A204.1 (cell line): Measurements from ENCODE around the gene CTNNA2.

Source experiments
- FAIRE-seq: peaks from 2 replicates; lab custom pipeline; 2012; peaks lifted over from hg19 to GRCh38; lab: Jason Lieb, UNC

Gene CTNNA2

DNA sequence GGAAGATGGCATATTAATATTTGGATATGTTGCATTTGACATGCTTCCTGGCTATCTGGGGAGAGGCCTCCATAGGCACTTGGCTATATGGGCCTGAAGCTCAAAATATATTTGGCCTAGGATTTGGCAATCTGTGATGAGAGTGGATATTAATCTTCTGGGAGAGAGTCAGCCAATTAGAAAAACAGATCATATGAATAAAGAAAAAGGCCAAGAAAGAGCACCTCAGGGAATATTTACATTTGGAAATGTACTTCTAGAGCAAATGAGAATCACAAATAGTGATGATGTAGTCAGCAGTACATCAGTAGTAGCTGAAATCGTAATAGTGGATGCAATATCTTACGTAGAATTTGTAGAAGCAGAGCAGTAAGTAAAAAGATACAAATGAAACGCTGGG, 277.0 kb downstream of the CTNNA2 start:
- no peak for FAIRE-seq

DNA sequence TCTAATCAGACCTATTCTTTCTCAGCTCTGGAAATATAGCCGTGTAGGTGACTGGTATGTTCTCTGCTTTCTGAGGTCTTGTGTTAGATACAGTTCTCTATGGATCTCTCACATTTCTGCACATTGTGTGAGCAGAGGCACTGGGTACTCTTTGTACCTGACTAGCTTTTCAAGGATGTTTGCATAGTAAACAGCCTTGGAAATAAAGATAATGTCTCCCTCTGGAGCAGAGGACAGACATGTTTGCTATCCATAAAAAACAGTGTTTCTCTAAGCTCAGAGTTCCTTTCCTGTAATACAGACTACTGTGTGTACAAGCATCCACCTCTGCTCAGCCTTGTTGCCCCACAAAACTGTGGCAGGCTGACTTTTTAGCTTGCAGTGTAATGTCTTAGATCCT, 279.2 kb downstream of the CTNNA2 start:
- no peak for FAIRE-seq

DNA sequence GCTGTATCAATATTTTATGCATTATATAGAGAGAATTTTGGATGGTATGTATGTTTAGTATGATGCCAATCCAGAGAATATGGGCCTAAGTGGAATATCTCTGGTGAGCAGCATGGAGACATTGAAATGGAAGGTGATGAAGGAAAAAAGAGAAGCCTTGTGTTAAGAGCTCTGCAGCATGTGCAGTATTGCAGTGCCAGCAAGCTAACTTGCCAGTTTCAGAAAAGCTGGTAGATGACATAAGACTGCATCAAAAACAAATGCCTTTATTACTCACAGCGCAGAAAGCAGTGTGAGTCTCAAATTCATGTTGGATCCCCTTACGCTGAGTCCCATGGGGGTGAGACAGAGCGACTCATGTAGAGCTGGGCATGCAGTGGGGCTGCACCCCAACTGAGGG, 280.2 kb downstream of the CTNNA2 start:
- no peak for FAIRE-seq

DNA sequence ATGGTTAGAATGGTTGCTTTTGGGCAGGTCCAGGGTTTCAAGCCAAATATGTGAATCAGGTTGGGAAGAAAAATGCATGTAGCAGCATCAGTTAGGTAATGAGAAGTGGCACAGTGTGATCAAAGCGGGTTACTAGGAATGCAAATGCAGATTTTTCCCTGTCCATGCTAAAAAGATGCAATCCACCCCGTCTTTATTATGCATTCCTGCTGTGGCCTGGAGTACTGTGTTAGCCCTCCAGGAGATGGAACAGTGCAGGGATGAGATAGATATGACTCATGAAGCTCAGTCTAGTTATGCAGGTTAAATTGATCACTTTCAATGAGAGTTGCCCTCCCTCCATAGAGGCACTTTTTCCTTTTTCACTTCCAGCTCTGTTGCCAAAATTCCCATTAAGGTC, 283.8 kb downstream of the CTNNA2 start:
- no peak for FAIRE-seq

DNA sequence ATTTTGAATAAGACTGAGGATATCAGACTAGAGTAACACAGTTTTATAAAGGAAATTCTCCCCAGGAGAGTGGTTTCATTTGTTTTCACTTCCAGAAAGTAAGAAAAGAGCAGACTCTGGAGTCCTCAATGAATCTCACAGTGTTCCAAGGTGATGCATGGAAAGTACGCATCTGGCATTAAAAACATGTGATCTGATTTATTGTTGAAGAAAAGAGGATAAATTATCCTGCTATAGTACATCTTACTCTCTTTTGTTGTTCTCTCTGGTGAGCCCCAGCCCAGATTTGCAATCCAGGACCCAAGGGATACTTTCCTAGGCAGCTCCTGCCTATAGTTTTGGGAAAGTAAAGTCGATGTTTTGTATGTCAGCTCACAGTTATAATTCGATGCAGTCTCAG, 285.9 kb downstream of the CTNNA2 start:
- no peak for FAIRE-seq

DNA sequence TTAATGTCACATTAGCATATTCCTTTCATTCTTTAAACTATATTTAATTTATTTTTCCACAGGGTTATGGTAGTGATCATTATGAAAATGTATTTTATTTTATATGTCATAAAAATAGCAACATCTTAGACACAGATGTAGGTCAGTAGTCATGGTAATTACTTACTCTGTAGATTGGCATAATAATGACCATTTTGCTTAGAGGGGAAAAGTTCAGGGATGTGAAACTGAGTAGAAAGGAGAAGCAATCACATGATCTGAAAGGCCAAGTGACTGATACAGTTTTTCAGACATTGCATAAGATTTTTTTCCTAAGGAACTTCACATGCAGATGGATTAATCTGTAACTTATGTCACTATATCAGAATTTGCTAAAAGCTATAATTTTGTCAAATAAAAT, 286.9 kb downstream of the CTNNA2 start:
- no peak for FAIRE-seq

DNA sequence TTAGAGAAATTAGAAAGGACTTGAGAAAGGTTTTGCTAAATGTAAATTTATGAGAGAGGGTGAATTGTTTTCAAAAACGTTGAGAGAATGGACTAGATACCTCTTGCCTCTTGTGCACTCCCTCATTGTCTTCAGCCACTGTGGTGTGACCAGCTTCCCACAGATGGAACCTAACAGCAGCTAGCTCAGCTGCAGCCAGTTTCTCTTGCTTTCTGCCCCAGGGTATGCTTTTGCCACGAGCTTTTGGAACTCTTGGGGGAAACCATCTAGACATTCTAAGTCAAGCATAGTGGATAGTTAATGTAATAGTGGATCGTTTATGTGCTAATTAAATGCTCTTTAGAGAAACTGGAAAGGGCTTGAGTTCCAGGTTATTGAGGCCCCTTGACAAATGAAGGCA, 288.2 kb downstream of the CTNNA2 start:
- FAIRE-seq = no peak

DNA sequence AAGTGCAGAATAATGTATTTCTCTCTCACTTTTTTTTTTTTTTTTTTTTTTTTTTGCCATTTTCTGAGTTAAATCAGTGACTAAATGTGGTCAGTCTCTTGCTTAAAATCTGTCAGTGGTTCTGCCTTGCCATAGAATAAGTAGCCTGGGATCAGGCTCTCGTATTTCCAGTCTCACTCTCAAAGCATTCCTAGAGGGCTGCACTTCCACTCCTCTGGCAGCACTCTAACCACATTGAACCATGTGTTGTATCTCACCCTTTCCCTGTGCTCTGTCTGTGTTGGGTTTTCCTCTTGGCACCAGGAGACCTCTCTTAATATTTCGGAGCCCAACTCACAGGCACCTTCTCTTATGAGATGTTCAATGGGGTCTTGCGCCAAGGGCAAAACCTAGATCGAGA, 304.4 kb downstream of the CTNNA2 start:
- no peak for FAIRE-seq

DNA sequence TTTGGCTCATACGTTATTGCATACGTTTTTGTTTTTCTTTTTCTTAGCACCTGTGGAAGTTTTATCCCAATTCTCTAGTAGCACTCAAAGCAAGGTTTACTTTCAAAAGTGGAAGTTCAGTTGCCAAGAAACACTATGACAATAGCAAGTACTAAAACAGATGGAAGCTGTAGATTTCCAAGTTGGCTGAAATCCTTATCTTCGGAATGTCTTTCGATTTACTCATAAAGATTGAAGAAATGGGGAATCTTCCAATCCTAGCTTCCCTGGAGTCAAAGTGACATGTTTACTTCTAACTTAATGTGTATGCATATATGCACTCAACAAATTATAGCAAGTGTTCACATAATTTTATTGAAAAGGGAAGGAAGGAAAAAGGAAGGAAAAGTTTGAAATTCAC, 307.4 kb downstream of the CTNNA2 start:
- FAIRE-seq = no peak

DNA sequence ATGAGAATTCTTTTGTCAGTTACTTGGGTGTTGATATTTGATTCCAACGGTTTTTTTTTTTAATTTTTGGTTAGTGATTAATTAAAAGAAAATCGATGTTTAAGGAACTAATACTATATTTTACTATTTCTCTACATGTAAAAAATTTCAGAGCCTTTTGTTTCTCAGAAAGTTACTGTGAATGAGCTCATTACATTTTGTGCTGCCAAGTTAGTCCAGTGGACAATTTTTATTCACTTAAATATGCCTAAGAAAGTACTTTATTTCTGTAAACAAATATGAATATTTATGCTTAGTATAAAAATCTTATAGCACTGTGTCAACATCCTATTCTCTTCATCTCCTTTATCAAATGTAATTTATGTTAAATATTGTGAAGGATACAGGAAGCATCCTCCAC, 309.3 kb downstream of the CTNNA2 start:
- peak; percentile 3 for FAIRE-seq

DNA sequence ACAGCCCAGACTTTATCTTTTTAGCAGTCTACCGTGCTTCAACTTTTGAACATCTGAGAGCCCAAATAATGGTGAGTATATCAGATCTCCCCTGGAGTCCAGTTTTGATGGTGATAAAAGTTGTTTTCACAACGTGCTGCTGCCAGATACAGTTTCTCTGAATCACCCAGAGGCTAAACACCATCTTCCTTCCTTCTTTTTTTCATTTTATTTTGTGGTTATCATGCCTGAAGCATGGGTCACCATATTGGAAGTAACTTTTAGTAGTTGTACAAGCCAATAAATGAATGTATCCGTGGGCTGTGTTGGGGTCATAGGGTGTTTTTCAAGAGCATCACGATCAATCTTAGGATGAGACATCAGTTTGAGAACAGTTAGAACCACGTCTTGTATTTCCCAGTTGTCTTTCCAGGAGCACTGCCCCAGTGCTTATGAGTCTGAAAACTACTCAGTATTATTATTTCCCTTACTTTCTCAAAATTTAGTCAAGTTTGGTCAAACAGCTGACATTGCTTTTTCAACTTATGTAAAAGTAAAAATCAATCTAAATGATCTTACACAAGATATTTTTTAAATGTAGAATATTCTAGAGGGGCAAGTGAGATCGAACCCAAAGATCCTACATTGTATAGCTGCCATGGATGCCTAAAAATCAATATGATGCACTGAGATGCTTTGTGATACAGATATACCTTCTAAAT, 311.4 kb downstream of the CTNNA2 start:
- no peak for FAIRE-seq

DNA sequence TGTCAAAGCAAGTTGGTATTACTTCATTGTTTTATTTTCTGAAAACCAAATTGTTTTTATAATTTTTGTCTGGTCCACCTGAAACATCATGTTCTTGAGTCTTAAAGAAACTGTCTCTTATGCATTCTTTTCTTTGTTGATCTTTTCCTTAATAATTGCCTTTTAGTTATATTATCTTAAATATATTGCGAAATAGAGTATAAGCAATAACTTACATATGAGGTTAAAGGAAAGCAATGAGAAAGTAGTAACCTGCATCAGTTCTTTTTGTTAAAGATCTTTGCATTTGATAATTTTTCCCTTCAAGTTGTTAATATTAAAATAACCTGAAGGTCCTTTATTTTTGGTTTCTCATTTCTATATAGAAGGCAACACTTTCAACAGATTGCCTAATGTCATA, 315.0 kb downstream of the CTNNA2 start:
- FAIRE-seq = no peak

DNA sequence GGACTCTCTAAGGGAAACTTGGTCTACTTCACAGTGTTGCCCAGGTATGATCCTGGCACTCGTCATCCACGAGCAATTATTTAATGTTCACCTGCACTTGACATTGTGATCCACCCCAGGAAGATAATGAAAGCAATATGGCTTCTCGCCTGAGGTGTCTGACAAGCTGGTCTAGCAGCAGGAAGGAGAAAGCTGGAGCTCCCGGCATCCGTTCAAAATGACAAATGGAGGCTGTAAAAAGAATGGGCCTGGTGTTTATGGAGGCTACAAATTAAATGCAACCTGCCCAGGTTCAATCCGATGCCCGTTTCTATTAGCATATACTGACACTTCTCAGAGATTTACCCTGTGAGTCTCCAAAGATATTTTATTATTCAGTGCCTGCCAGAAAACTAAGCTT, 317.6 kb downstream of the CTNNA2 start:
- no peak for FAIRE-seq

DNA sequence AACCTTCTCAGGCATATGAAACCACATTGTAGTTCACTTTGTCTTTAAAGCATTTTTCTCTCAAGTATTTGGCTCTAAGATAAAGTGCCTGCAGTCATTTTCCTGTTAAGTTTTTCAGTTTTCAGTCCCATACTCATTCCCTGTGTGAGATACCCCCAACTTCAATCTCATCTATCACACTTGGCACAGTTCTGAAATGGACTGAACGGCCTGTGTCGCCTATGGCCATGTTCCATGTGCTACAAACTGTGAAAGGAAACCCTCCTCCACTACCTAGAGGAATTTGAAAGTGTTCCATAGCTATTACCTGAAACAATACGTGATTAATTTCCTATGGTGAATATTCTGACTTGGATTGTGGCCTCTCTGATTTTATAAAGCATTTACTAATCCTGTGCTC, 319.1 kb downstream of the CTNNA2 start:
- no peak for FAIRE-seq

DNA sequence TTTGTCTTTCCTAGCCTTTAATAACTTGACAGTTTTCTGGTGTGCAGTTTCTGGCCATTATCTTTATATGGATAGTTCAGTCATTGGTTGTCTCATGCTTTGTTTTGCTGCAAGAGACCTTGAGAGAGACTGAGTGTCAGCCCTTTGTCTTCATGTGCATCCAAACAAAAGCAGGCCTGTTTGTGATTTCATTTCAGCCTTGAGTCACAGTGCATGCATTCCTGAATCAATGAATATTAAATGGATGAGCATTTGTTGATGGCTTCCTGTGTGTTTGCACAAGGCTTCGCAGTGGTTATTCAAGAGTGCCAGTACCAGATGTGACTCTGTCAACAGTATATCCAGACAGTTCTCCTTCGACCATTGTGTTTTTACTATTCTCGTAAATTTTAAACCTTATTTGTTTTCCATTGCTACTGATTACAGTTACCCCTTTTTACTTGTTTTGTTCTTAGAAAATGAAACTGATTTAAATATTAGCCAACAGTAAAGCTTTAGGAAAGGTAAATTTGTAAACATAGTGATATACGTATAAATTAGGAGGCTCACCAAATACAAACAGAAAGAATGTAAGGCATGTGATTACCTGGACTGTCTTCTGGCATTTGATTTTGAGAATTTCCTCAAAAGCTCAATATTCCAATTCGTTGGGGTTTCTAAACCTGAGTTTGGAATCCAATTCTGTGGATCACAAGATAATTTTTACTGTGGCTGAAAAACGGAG, 319.8 kb downstream of the CTNNA2 start:
- FAIRE-seq = no peak

DNA sequence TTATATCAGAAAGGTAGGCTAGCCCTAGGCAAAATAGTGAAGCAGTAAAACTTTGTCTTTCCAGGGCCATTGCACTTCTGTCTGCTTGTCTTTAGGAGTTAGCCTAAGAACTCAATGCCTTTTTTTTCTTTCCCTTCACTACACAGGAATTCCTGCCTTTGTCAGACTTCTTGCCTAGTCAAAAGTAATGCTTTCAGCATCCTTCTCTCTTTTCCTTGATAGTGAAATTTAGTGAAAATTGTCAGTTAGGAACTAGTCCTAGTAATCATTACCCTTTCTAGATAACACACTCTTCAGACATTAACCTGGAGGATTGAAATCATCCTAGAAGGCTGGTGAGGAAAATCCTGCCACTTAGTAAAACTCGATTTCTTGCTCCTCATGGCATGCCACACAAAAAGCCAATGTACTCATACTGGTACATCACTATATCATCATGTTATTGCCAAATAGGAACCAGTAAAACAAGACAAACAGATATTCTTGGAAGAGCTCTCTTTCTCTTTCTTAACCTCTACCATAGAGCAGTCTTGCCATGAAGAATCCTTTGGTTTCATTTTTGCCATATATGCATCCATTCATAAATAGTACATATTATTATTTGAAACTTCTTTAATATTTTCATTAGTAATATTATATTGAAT, 320.5 kb downstream of the CTNNA2 start:
- FAIRE-seq = peak; percentile 48

DNA sequence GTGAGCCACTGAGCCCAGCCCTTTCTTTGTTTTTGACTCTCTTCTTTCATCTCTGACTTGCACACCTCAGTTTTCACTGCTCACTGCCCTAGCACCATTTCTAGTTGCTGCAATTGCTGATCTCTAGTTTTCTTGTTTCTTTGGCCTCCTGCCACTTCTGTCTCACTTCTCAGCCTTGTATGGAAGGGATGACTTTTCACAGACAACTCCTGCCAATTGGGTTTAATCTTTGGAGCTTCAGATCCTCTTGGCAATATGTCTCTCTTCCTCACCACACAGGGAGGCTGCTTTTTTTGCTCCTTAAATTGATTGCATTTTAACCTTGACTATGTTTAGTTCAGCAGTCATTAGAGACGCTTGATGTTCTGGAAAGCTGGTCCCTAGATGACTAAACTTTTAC, 323.1 kb downstream of the CTNNA2 start:
- FAIRE-seq = no peak

DNA sequence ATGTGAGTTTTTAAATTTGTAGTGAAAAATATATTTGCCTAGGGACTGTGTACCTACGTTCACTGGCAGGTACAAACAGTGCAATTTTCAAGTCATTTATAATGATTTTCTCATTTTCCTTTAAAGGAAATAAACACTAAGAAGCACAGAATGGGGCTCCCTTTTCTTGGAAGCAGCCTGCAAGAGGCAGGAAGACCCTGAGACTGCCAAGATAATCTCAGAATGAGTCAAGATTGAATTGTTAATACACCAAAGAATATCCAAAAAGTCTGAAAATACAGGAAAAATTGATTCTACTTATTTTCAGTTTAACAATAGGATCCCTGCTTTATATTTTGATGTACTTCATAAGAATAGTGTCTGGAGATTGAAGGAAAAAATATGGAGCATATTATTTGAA, 331.2 kb downstream of the CTNNA2 start:
- no peak for FAIRE-seq

DNA sequence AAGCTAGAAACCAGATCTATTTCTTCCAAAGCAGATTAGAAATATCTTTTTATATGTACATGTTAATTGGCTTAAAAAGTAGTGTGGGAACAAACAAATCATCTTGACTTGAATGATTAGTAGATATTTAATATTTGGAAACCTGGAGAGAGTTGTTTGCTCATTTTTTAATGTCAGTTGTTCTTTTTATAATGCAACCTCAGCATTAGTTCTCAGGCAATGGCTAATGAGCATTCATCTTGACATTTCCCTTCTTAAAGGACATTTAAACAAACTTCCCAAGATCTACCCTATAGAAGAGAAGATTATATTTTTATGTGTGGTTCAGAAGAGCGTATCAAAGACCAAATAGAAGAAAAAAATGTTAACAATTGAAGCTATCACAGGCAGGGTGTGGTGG, 334.0 kb downstream of the CTNNA2 start:
- FAIRE-seq = no peak

DNA sequence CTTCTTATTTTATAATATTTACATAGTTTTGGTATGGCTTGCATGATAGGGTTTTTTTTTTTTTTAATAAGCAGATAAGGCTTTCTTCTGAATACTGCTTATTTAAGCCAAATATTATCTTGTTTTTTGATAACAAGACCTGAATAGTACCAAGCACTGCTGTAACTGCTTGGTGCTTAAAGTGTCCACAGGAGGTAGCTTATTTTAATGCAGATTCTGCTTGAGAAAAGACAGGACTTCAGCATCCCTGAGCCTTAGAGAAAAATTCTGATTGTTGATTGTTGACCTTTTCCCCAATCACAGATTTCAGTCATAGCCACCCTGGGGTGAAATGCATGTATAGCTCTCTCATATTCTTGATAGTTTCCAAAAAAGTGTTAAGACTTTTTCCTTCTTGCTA, 336.4 kb downstream of the CTNNA2 start:
- FAIRE-seq = no peak

DNA sequence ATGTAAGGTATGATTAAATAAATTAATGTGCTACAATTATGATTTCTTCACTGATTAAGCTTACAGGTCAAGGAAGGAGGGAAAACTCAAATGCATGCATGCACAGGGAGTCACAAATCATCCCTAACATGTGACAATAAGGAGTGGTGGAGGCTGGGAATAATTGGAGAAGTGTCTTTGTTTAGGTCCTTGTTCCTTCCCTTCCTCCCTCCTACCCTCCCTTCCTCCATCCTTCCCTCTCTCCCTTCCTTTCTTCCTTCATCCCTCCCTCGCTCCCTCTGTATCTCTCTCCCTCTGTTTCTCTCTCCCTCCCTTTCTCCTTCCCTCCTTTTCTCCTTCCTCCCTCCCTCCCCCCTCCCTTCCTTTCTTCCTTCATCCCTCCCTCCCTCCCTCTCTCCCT, 337.1 kb downstream of the CTNNA2 start:
- no peak for FAIRE-seq

DNA sequence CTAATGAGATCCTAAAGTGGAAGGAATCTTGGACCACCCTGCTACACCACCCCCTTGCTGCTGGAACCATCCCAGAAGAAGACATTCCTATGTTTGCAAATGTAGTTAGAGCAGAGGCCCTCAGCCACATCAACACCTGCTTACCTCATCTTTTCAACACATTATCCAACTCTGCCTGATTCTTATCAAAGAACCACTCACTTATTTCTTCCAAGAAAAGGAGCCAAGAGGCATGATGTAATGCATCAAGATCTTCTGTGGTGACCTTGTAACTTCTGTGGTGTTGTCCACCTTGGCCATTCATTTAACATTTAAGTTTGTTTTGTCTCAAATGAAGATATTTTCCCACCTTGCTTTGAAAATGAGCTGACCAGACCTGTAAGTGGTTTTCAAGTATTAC, 338.1 kb downstream of the CTNNA2 start:
- no peak for FAIRE-seq

DNA sequence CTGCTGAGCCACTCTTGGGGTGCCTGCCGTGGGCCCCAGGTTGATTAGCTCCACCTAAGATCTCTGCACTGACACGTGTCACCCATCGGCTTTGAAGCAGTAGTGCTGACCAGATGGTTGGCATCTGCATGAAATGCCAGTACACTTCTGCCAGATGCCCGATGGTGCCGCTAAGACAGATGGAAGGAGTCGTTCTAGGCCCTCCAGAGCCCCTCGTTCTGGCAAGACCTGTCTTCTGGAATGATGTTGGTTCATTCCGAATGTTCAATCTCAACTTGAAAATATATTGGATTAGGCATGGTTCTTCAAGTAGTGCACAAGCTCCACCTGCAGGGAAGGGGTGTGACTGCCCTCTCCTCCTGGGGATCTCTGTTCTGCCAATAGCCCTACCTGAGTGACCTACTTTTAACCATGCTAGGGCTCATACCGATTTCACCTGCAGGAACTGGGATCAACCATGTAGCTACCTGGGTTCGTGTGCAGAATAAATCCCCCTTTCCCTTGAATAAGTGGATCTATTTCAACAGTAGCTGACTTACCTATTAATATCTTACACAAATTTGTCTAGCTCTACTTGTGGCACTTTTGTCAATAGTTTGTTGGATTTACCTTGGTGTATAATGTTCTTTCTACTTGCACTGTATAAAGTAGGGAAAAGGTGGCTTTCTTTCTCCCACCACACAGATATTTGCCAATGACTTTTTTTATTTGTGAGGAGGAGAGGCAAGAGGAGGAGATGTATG, 342.6 kb downstream of the CTNNA2 start:
- no peak for FAIRE-seq
